Erythroblast (primary cell): ENCODE measurements around the gene GPX4.

ENCODE experiments used
- GATA1 ChIP-seq: IDR thresholded peaks from 2 replicates; pipeline ENCODE4 v1.6.1; 2011; ENCODE audit warnings: low read depth, mild to moderate bottlenecking, control low read depth, low read length, moderate library complexity
- POLR2A ChIP-seq: IDR thresholded peaks from 2 replicates; pipeline ENCODE4 v1.6.1; 2011; ENCODE audit warnings: mild to moderate bottlenecking, low read length

GRCh38 chr19:1055886-1056620 is 47.7 kb upstream of the GPX4 start:
- TF ChIP-seq POLR2A: no peak
- TF ChIP-seq GATA1: no peak
